Measurements from ENCODE around the gene NCBP2L.
"Not testable (repeated sequence)": the region's sequence is repeated elsewhere in the genome, so short reads cannot be mapped to it uniquely, and the experiment has no call there.

Gene NCBP2L

DNA sequence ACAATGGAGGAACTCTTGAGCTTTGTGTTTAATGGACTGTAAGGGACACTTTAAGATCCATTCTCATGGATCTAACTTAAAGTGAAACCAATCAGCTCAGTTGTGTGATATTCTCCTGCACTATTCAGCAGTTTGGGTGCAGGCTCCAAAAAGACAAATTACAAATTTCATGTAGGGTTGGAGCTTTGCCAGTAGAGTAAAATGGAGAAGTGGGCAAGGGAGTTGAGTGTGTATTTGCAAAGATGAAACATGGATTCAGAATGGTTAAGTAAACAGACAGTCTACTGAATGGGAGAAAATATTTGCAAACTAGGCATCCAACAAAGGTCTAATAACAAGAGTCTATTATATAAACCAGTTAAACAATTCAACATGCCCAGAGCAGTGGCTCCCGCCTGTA lies 26.9 kb downstream of the NCBP2L start:
- DNase-seq (ENCODE audit: low read depth in 2 of 2, low spot score in 1 of 2): no peak

DNA sequence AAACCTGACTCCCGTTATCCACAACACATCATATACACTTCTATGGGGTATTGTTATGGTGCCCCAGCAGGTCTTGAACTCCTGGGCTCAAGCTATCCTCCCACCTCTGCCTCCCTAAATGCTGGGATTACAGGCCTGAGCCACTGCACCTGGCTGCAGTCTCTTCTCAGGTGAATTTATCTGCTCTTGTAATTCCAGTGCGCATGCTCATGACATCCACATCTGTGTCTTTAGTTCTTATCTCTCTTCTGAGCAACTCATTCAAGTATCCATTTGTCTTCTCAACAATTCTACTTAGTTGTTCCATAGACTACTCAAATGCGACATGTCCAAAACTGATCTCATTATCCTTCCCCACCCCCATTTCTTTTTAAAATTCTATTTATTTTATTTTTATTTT lies 27.6 kb downstream of the NCBP2L start:
- DNase-seq (ENCODE audit: low read depth in 2 of 2, low spot score in 1 of 2): no peak

GRCh38 chrX:107810053-107810452 lies 32.5 kb downstream of the NCBP2L start:
- DNase-seq (ENCODE audit: low read depth in 2 of 2, low spot score in 1 of 2): not testable (repeated sequence)

GRCh38 chrX:107818900-107819521 lies 41.5 kb downstream of the NCBP2L start:
- no peak for DNase-seq (ENCODE audit: low read depth in 2 of 2, low spot score in 1 of 2)

DNA sequence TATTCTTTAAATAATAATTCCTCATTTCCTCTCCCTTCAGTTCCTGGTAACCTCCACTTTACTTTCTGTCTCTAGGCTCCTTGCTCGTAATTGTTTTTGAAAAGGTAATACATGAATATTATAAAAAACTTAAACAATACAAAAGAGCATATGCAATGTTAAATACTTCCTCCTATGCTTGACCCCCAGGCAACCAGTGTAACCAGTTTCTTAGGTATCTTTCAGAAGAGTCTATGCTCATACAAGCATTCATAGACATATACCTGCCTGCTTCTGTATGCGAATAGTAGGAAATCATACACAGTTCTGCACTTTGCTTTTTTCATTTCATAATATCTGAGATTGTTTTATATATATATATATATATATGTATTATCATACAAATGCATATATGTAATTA lies 45.5 kb downstream of the NCBP2L start:
- DNase-seq (ENCODE audit: low read depth in 2 of 2, low spot score in 1 of 2): no peak

GRCh38 chrX:107823456-107823855 lies 45.9 kb downstream of the NCBP2L start:
- DNase-seq (ENCODE audit: low read depth in 2 of 2, low spot score in 1 of 2): no peak

GRCh38 chrX:107825698-107826237 lies 48.2 kb downstream of the NCBP2L start, which contains the start of gene MID2:
TSS of gene MID2 (plus strand) at chrX:107825866. CDS start at chrX:107826427, 561 bp downstream.
- DNase-seq (ENCODE audit: low read depth in 2 of 2, low spot score in 1 of 2): no peak

- DNase-seq (ENCODE audit: low read depth in 2 of 2, low spot score in 1 of 2): no peak
These were observed 48.9 kb downstream of the NCBP2L start for GRCh38 chrX:107826238-107827029.

DNA sequence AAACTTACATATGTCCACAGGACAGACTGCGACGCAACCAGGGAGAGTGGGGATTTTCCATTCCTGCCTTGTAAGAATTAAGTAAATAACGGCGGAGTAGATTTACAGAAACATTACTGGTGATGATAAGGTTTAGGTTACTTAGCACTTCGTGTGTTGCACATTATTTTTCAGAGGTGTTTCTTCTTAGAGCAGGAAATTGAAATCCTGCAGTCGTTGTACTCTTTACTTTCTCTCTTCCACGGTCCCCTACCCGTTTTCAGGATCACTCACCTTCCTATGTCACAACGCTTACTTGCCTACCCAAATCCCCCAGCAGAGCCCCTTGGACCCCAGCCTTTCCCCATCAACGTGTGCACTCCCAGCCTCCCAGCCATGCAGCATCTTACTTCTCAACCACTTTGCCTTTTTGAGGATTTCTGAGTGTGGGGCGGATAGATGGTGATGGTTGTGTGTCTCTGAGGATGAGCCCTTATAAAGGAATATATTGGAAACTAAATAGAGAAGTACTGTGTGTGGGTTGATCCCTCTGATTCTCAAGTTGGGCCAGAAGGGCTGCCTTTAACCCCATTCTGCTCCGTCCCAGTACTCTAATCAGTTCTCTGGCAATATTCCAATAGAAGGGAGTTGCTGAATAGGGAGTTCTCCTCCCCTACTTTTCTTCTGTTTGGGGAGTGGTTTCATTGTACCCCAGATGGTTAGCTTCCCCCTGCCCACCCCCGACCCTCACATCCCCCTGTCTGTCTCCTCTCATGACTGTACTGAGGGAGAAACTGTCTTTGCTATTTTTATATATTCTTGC lies 49.7 kb downstream of the NCBP2L start:
- DNase-seq (ENCODE audit: low read depth in 2 of 2, low spot score in 1 of 2): no peak

GRCh38 chrX:107827852-107828251 lies 50.3 kb downstream of the NCBP2L start:
- DNase-seq (ENCODE audit: low read depth in 2 of 2, low spot score in 1 of 2): no peak

- no peak for DNase-seq (ENCODE audit: low read depth in 2 of 2, low spot score in 1 of 2)
These were observed 52.3 kb downstream of the NCBP2L start for GRCh38 chrX:107829878-107830277.

- no peak for DNase-seq (ENCODE audit: low read depth in 2 of 2, low spot score in 1 of 2)
These were observed 53.7 kb downstream of the NCBP2L start for GRCh38 chrX:107831071-107831730.

GRCh38 chrX:107834275-107835201 lies 57.0 kb downstream of the NCBP2L start:
- DNase-seq (ENCODE audit: low read depth in 2 of 2, low spot score in 1 of 2): no peak

DNA sequence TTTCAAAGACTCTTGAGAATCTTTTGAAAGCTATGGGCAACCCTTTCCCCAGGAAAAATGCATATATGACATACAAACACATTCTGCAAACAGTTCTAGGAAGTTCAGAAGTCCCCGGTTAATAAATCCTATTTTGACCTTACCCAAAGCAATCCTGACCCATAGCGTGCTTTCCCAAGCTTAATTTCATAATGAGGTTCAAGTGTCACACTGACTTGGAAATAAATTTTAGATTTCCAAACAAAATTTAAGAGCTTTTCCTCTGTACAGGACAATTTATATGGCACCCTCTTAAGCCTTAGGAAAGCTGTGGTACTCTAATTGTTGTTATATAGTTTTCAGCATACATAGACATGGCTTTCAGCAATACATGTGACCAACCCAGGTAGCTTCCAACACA lies 59.4 kb downstream of the NCBP2L start:
- no peak for DNase-seq (ENCODE audit: low read depth in 2 of 2, low spot score in 1 of 2)

GRCh38 chrX:107840971-107841370 lies 63.4 kb downstream of the NCBP2L start:
- DNase-seq (ENCODE audit: low read depth in 2 of 2, low spot score in 1 of 2): no peak

GRCh38 chrX:107842715-107843400 lies 65.3 kb downstream of the NCBP2L start:
- no peak for DNase-seq (ENCODE audit: low read depth in 2 of 2, low spot score in 1 of 2)

All from stimulated activated CD8-positive, alpha-beta memory T cell treated with anti-CD3 and anti-CD28 coated beads, Interleukin-4, amount 100 ng/mL, for 4 hours (primary cell).